ENCODE results near the gene SERPINA1. TPM values are rescaled to one million over a fixed set of nuclear protein-coding genes. Genes with fewer than 3 reads are reported as not detected.

SERPINA1 gene
- total RNA-seq, 1 experiment from 2014 or later: not detected

DNA sequence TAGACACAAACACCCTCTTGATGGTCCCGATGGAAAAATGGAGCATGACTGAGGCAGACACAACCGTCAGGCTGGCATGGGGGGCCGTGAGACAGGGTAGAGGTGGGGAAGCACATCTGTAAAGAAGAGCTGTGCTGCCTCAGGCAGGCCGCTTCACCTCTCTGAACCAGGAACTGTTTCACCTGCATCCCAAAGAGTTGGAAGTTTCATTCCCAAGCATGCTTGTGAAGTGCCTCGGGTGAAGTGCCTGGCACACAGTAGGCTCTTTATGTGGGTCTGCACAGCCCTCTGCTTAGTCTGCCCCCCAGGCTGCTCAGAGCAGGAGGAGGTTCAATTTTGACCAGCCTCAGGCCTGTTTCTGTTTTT is 685 bp upstream of the SERPINA1 start:
- no peaks in the 10 kb centered on the region for H3K27me3 ChIP-seq (replicated peaks; ENCODE audit: insufficient read depth, low read depth, low read length, poor library complexity)
- no peak for DNase-seq (ENCODE audit: low spot score)
- H3K27ac ChIP-seq (ENCODE audit: low read depth, low read length, poor library complexity, severe bottlenecking): no peak overlapping the region
- TF ChIP-seq EZH2 (IDR thresholded peaks at IDR 0.05; ENCODE audit: borderline replicate concordance, low read depth, low read length, poor library complexity, severe bottlenecking) (no peak), CTCF (conservative IDR thresholded peaks at IDR 0.05; ENCODE audit: low read depth, low read length) (no peak)
- H3K4me1 ChIP-seq (ENCODE audit: insufficient read depth, low read length, poor library complexity, severe bottlenecking): no peaks in the 10 kb centered on the region
- BruUV-seq (replicated peaks): no TSS peak
- H3K4me3 ChIP-seq (ENCODE audit: low read depth, low read length, poor library complexity, severe bottlenecking): no peak overlapping the region
- intact Hi-C loops (cut with micrococcal nuclease; ENCODE audit: unreplicated experiment): no loop called here
- H3K36me3 ChIP-seq (ENCODE audit: insufficient read depth, low read length, poor library complexity, severe bottlenecking): no peaks in the 10 kb centered on the region
- CTCF ChIA-PET: no interaction called here
- POLR2A ChIA-PET (ENCODE audit: low non-redundant PET): no interaction called here
- H3K9me3 ChIP-seq (ENCODE audit: low read depth, low read length, poor library complexity, severe bottlenecking): no peaks in the 10 kb centered on the region

- no peak overlapping the region for H3K27ac ChIP-seq (ENCODE audit: low read depth, low read length, poor library complexity, severe bottlenecking)
- intact Hi-C loops (cut with micrococcal nuclease; ENCODE audit: unreplicated experiment): no loop called here
- DNase-seq (ENCODE audit: low spot score): no peak
- no peaks in the 10 kb centered on the region for H3K9me3 ChIP-seq (ENCODE audit: low read depth, low read length, poor library complexity, severe bottlenecking)
- POLR2A ChIA-PET (ENCODE audit: low non-redundant PET): no interaction called here
- no peak overlapping the region for H3K4me3 ChIP-seq (ENCODE audit: low read depth, low read length, poor library complexity, severe bottlenecking)
- no peaks in the 10 kb centered on the region for H3K27me3 ChIP-seq (replicated peaks; ENCODE audit: insufficient read depth, low read depth, low read length, poor library complexity)
- H3K36me3 ChIP-seq (ENCODE audit: insufficient read depth, low read length, poor library complexity, severe bottlenecking): no peaks in the 10 kb centered on the region
- CTCF ChIA-PET: no interaction called here
- no peaks in the 10 kb centered on the region for H3K4me1 ChIP-seq (ENCODE audit: insufficient read depth, low read length, poor library complexity, severe bottlenecking)
- TF ChIP-seq EZH2 (IDR thresholded peaks at IDR 0.05; ENCODE audit: borderline replicate concordance, low read depth, low read length, poor library complexity, severe bottlenecking): no peak
- no TSS peak for BruUV-seq (replicated peaks)
Observed at GRCh38 chr14:94388027-94388383, 397 bp downstream of the SERPINA1 start.

GRCh38 chr14:94387051-94388026 is 1.1 kb downstream of the SERPINA1 start:
- ChIA-PET CTCF (no interaction called here), POLR2A (ENCODE audit: low non-redundant PET) (no interaction called here)
- no TSS peak for BruUV-seq (replicated peaks)
- Histone ChIP-seq H3K9me3 (ENCODE audit: low read depth, low read length, poor library complexity, severe bottlenecking) (no peaks in the 10 kb centered on the region), H3K27me3 (replicated peaks; ENCODE audit: insufficient read depth, low read depth, low read length, poor library complexity) (no peaks in the 10 kb centered on the region), H3K4me1 (ENCODE audit: insufficient read depth, low read length, poor library complexity, severe bottlenecking) (no peaks in the 10 kb centered on the region), H3K4me3 (ENCODE audit: low read depth, low read length, poor library complexity, severe bottlenecking) (no peak overlapping the region), H3K27ac (ENCODE audit: low read depth, low read length, poor library complexity, severe bottlenecking) (no peak overlapping the region), H3K36me3 (ENCODE audit: insufficient read depth, low read length, poor library complexity, severe bottlenecking) (no peaks in the 10 kb centered on the region)
- DNase-seq (ENCODE audit: low spot score): no peak
- intact Hi-C loops (cut with micrococcal nuclease; ENCODE audit: unreplicated experiment): no loop called here
- TF ChIP-seq EZH2 (IDR thresholded peaks at IDR 0.05; ENCODE audit: borderline replicate concordance, low read depth, low read length, poor library complexity, severe bottlenecking) (no peak), CTCF (conservative IDR thresholded peaks at IDR 0.05; ENCODE audit: low read depth, low read length) (no peak)
